SK-N-SH (cell line): ENCODE results near the gene CD200.

Source experiments
- EZH2phosphoT487 ChIP-seq: fragments of 200-600 bp; sonication (generic); IDR thresholded peaks from 2 replicates; pipeline ENCODE4 v1.6.1; 2017; ENCODE audit warnings: low read depth, mixed run types, mild to moderate bottlenecking, antibody characterized with exemption, moderate library complexity, borderline replicate concordance
- MXI1 ChIP-seq: IDR thresholded peaks from 2 replicates; pipeline ENCODE4 v1.6.1; 2012; ENCODE audit warnings: mild to moderate bottlenecking, low read depth, low read length, improper control_type of control experiment
- POLR2AphosphoS5 ChIP-seq: IDR thresholded peaks from 2 replicates; pipeline ENCODE4 v1.6.1; 2012; ENCODE audit warnings: low read depth, low read length
- USF2 ChIP-seq: fragments of 150-350 bp; IDR thresholded peaks from 2 replicates; pipeline ENCODE4 v1.6.1; 2017; ENCODE audit warnings: antibody characterized with exemption, low read length, low read depth, borderline replicate concordance
- YY1 ChIP-seq: IDR thresholded peaks from 2 replicates; pipeline ENCODE4 v1.4.0; 2012; ENCODE audit warnings: low read depth, mild to moderate bottlenecking

GRCh38 chr3:112348943-112349342, 16.0 kb downstream of the CD200 start:
- TF ChIP-seq POLR2AphosphoS5 (no peak), YY1 (no peak), USF2 (no peak), EZH2phosphoT487 (no peak), MXI1 (no peak)
